Measurements from ENCODE around the gene RNF135.

GRCh38 chr17:31004160-31004559 is 33.3 kb downstream of the RNF135 start:
- TF ChIP-seq CTCF (conservative IDR thresholded peaks at IDR 0.05; ENCODE audit: low read length) (no peak), EZH2phosphoT487 (IDR thresholded peaks at IDR 0.05; ENCODE audit: borderline replicate concordance, low read depth, low read length) (no peak)

All from OCI-LY7 (cell line).